Activated T-helper 1 cell treated with anti-CD3 and anti-CD28 coated beads, Interleukin-2, amount 50 U/mL, for 16 hours (primary cell): Measurements from ENCODE around the gene HSP90AB1.

Source experiments
- DNase-seq, 2 donors: peaks; one replicate each; pipeline ENCODE4 v3.0.0-alpha.2; 2020; ENCODE audit warnings: low read depth in 1 of 2, low spot score in 1 of 2

The HSP90AB1 gene

GRCh38 chr6:44235269-44235668 is 11.6 kb upstream of the HSP90AB1 start:
- DNase-seq = no peak

DNA sequence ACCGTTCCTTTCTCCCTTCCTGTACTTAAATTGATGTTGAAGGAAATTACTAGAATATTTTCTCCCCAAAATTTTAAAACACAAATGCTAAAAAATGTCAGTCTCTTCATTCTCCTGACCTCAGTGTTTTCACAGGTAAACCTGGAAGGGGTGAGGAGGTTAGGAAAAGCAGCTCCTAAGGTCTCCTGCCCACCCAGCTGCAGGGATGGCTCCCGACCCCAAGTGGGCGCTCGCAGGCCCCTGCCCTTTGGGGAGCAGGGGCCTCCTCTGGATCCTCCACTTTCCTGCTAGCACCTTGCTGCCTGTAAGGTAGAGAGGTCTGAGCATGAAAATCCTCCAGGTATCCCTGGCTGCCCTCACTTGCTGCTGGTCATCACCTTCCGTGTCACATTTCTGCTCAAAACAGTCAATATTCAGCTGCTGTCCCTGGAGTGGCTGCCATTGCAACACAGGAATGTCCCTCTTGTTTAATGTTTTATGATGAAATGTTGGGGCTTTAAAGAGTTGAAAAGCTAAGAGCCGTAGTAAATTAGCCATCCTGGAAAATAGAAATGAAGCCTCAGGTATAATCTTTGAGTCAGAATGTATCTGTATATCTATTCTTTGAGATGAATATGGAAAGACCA is 10.9 kb upstream of the HSP90AB1 start:
- DNase-seq = no peak

DNA sequence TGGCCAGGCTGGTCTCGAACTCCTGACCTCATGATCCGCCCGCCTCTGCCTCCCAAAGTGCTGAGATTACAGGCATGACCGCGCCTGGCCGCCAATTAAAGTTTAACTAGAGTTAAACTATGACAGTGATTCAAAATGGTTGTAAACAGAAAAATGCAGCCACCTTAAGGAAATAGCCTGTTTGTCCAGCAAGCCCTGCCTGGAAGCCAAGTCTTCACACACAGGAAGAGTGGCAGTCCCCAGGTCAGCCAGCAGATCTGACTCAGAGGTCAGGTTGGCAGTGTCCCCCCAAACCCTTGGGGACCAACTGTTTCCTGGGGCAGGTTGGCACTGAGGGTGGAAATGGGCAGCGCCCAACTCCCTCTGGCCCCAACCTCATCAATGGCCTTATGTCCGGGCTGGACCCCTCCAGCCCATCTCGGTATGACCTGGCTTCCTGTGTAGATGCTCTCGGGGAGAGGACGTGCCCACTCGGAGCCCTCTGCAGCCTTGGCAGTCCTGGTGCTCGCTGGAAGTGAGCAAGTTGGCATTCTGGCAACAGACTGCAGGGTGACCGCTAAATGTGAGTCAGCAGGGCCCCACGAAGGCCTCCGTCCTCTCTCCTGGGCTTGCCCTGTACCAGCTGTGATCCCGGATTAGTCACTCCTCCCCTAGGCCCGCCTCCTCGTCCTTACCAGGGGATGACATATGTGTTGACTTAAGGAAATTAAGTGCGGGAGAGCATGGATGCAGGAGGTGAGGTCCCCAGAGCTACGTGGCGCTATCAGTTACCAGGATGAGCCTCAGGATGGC is 9.7 kb upstream of the HSP90AB1 start:
- DNase-seq = peak; percentile 29 to 31

GRCh38 chr6:44237813-44238433 is 9.0 kb upstream of the HSP90AB1 start:
- DNase-seq = peak; percentile 60 to 72

- DNase-seq = no peak
Observed at GRCh38 chr6:44238687-44239350, 8.1 kb upstream of the HSP90AB1 start.

- no peak for DNase-seq
Observed at GRCh38 chr6:44243345-44243744, 3.6 kb upstream of the HSP90AB1 start.

GRCh38 chr6:44245391-44245911 is 1.4 kb upstream of the HSP90AB1 start:
- no peak for DNase-seq

- peak; percentile 66 to 77 for DNase-seq
Observed at GRCh38 chr6:44245912-44246662, 814 bp upstream of the HSP90AB1 start.

- DNase-seq = peak; percentile 78 to 89
Observed at GRCh38 chr6:44247338-44248302, 719 bp downstream of the HSP90AB1 start.

DNA sequence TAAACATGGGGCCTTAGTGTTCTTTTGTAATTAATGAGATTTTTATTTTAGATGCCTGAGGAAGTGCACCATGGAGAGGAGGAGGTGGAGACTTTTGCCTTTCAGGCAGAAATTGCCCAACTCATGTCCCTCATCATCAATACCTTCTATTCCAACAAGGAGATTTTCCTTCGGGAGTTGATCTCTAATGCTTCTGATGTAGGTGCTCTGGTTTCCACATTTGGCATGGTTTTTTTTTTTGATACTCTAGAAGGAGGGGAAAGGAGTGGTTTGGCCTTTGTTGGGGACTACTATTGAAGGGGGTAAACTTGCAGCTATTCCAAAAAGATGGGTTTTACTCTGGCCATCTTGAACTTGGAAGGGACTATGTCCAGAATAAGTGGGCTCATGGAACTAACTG is 1.7 kb downstream of the HSP90AB1 start:
- no peak for DNase-seq

GRCh38 chr6:44249082-44249748 is 2.3 kb downstream of the HSP90AB1 start:
- DNase-seq = no peak

DNA sequence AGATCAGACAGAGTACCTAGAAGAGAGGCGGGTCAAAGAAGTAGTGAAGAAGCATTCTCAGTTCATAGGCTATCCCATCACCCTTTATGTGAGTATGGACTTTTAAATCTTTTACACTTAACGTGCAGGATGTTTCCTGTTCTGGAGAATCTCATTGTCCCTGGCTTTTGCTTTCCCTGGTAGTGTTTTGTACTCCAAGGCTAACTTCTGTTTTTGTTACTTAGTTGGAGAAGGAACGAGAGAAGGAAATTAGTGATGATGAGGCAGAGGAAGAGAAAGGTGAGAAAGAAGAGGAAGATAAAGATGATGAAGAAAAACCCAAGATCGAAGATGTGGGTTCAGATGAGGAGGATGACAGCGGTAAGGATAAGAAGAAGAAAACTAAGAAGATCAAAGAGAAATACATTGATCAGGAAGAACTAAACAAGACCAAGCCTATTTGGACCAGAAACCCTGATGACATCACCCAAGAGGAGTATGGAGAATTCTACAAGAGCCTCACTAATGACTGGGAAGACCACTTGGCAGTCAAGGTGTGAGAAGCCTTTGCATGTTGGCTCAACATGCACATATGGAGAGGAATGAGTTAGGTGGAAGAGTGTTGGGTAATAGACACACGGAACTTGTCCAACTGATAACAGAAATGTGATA is 3.3 kb downstream of the HSP90AB1 start:
- DNase-seq = no peak

DNA sequence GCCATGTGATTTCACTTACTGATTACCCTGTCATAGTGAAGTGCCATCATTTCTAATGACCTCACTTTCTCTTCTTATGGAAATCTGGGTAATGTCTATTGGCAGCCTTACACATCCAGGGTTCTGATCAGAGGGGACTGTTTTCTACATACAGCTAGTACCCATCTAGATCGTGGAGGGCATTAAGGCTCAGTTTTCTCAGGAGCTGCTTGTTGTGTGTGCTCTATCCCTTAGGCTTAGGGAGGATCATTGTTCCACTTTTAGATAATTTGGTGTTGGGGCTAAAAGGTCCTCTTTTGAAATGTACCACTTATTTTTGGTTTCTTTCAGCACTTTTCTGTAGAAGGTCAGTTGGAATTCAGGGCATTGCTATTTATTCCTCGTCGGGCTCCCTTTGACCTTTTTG is 3.8 kb downstream of the HSP90AB1 start:
- DNase-seq = no peak

DNA sequence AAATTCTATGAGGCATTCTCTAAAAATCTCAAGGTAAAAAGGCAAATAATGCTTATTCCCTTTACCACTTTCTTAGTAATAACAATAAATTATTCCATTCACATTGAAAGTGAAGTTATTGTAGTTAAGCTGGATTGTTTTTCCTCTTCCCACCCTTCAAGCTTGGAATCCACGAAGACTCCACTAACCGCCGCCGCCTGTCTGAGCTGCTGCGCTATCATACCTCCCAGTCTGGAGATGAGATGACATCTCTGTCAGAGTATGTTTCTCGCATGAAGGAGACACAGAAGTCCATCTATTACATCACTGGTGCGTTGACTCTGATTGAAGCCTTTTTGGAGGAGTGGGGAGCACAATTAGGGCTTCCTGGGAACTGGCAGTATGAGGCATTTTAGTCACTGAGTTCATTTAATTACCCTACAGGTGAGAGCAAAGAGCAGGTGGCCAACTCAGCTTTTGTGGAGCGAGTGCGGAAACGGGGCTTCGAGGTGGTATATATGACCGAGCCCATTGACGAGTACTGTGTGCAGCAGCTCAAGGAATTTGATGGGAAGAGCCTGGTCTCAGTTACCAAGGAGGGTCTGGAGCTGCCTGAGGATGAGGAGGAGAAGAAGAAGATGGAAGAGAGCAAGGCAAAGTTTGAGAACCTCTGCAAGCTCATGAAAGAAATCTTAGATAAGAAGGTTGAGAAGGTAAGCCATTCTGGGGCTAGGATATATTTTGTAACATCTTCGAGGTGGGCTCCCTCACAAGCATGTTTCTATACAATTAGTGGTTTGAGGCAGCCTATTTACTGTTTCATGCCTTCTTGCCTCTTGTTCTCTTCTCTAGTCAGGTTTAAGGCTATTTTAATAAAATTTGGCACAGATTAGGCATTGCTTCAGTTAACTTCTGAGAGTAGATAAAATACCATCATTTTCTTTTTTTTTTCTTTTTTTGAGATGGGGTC is 4.9 kb downstream of the HSP90AB1 start:
- DNase-seq = no peak

- peak in 1 of 2 donors; percentile 37 for DNase-seq
Observed at GRCh38 chr6:44253307-44254101, 6.6 kb downstream of the HSP90AB1 start.
